Measurements from ENCODE around the gene AP1G1.
"Not testable (repeated sequence)": the region's sequence is repeated elsewhere in the genome, so short reads cannot be mapped to it uniquely, and the experiment has no call there.

The AP1G1 gene

DNA sequence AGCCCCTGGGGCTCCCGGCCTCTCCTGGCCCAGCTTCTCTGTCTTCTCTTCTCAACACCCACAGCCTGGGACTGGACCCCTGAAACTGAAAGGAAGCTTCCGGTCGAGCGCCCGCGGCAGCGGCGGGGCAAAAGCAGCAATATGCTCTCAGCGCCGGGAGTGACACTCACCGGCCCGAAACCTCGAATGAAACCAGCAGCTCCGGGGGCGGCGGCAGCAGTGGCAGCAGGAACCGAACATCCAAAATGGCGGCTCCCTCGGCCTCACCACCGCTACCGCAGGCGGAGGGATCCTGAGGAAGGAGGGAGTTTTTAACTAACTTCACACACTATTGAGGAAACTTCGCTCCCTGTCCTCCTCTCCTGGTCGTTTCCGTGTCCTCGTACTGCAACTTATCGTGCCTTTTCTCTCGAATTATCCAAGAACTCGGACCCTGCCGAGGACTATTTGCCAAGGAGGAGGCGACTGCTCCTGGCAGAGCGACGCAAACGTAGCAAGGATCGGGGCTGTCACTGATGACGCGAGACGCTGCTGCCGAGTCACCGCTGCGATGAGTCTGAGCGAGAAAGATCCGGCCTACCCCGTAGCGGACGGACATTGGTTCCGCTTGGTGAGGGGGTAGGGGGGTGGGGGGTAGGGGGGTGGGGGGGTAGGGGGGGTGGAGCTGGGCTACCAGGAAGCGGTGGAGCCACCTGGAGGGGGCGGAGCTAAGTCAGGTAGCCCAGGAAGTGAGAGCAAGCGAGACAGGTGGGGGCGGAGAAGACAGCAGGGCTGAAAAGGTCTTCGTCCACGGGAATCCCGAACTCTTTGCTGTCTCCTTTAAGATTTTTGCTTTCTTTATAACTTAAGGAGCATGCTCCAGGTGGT, at the start of gene AP1G1:
Gene AP1G1 (minus strand): TSS at position 242 of the 867 bp plus-strand sequence. CDS start 19,355 bp downstream, outside the sequence.
- DNase-seq: peak; percentile 91 to 97

DNA sequence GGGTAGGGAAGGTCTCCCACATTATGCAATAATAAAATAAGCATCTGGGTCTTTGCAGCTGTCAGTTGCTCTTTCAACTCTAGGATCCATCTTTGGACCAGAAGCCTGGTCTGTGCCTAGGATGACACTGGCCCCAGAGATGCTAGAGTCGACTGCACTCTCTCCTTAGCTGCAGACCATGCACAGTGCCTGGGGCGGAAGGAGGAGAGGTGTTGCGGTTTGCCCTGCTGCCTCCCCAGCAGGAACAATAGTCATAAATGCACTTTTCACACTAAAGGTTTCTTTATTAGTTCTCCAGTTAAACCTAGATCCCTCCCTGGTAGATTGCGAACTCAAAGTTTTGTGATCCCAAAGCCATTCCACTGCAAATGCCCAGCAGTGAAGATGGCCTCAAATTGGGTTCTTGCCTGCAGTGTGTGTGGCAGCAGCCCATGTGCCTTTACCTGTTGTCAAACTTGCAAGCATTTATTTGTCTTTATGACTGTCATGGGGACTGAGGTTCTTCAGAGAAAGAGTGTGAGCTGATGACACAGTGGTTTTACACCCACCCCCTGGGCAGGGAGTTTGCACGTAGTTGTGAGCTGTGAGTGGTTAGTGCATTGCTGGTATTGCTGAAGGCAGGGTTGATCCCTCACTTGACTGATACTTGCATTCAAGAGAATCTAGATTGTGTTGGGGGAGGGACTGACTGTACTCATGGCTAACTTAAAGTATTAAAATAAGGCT, 47.5 kb upstream of the AP1G1 start:
- no peak for DNase-seq

DNA sequence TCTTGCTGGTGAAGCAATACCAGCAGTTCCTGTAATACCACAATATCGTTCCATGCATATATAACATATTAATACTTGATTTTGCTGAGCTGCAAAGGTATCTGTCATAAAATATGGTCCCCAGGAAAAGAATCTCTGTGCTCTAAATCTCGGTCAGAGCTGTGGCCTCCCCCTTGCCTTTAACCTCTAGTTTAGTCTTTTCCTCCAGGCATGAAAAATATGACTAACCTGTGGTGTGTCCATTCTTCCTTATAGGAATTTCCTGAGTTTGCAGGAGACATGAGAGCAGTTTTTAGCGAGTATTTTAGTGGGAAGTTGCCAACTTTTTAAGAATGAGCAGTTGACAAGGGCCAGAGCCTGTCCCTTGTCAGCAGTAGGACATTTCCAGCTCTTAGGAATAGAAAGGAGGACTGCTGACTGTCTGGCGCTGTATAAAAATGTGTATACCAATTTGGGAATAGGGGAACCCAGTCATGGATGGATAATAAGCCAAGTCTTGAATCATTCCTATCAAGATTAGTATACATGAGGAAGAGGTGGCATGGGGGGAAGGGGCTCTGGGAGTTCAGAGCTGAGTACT, 45.8 kb upstream of the AP1G1 start:
- DNase-seq: no peak

DNA sequence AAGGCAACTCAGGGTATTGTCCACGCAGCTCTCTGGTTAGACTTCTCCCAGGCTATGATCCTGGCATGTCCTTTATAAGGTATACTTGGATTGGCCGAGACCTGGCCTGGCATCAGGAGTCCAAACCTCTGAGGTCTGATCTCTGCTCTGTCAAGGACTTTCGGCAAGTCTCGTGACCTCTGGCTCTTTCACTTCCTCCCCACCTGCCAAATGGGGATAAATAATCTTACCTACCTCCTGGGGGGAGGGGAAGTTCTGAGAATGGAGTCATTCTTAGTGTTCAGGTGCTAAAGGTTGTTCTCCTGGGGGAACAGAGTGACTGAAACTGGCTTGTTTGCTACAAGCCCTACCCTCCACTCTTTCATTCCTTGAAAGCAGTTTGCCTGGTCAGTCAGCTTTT, 44.8 kb upstream of the AP1G1 start:
- DNase-seq: no peak

DNA sequence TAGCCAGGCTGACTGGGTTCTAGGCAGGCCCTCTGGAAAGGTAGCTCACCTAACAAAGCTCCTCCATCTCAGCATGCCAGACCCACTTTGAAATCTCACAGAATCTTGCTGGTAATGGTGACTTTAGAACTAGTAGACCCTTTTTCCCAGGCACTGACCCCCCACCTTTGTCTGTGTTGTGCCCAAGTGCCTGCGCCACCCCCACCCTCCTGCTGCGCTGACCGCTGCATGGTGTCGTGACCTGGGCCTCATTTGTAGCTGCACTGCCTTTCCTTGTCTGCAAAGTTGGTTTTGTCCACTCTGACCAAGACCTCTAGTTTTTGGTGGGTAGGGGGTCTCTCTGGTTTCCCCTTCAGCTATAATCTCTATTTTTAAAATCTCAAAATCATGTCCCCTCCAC, 43.9 kb upstream of the AP1G1 start:
- DNase-seq: no peak

DNA sequence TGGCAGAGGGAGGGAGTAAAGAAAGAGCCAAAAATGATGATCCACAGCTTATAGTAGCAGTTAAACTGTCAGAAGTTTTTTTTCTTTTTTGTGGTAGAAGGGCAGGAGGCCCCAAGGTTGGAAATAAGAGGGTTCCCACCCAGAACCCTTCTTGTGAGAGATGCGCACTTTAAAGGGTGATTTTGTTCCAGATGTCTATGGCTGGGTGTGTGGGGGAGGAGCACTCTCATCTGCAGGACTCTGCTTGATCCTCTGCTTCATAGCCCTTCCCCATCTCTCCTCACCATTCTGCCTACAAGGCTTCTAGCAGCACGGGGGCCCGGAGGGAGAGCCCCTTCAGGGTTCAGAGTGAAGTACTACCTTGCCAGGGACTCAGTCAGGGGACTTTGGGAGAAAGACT, 43.5 kb upstream of the AP1G1 start:
- no peak for DNase-seq

DNA sequence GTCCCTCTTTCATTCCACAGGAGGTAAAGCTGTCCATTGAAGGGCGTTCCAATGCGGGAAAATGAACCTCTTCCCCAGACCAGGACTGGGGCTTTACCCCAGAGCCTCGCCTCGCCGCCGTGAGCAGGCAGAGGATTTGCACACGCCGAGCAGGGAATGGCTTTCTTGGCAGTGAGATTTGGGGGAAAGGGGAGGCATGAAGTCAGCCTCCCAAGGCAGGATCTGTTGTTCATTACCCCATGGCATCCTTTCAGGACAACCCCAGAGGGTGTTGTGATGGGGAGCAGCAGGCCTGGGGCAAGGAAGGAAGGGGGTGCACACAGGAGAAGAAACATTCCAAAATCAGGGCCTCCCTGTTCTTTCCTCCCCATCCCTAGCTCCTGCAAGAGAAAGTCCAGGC, 43.1 kb upstream of the AP1G1 start:
- no peak for DNase-seq

DNA sequence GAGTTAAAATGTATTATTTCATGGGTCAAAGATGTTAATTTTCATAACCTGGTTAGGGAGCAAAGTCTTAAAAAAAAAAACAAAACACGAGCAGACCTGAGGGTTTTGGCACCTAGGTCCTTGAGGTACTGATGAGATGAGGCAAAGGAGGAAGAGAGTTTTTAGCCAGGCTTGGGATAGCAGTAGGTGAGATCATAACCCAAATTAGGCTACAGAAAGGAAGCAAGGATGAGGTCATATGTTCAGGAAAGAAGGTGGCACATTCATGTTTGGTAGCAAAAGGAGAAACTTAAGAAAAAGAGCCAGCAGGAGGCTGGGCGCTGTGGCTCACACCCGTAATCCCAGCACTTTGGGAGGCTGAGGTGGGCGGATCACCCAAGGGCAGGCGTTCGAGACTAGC, 40.0 kb upstream of the AP1G1 start:
- no peak for DNase-seq

DNA sequence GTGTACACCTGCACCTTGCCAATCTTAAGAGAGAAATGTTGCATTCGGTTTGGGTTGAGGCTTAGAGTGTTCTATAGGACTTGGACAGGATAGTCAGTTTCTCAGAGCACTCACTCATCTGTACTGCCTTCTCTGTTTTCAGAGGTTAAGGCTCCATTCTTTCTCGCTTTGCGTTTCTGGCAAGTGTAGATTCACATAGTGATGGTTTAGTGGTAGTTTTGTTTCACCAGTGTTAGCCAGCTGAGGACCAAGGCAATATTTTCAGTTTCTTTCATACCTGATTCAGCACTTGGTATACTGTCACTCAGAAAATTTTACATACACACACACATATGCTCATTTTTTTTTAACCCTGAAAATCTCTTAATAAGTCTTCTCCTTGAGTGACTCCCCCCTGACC, 38.5 kb upstream of the AP1G1 start:
- DNase-seq: no peak

DNA sequence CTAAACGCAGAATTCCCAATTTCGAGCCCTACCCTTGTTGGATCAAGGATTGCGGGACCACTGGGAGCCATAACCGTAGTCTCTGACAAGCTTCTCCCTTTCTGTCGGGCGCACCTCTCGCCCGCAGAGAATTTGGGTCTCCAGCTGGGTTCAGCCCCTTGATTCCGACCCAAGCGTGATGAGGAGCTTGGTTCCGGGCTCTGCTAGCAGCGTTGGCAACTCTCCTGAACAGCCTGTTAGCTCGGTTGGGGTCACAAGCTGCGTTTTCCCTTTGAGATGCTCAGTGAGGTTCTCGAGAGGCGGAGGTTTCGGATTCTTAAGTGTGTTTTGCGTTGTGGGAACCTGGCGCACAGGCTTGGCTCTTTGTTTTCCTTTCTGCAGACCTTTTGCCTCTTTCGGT, 37.8 kb upstream of the AP1G1 start:
- DNase-seq: no peak

DNA sequence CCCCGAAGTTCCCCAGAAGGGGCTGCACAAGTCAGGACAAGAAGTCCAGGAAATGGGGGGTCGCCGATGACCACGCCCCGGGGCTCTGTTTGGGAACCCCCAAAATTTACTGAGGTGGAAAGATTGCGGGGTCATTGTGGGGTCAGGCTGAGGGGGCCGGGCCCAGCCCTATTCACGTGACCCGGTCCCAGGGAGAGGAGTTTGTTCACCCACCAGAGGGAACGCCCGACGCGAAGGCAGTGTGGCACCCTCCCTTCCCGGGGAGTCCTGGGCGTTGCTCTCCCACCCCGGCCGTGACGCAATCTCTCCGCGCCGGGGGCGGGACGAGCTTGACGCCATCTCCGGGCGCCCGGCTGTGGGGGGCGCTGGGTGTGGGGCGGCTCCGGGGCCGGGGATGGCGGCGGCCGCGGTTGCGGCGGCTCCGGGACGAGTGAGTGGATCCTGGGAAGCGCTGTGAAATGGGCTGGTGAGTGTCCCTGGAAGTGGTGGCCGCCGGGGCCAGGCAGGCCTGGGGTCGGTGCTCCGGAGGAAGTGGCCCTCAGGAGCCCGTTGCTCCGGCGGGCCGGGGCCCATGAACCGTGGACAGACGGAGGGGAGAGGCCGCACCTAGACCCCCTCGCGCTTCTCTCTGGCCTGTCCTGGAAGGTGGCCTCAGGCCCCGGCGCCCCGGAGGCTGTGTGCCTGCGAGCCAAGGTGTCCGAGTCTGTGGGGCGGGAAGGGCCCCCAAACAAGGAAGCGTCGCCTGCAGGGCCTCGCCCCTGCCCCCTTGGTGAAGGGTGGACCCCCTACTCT, 37.2 kb upstream of the AP1G1 start, which contains the start of gene ATXN1L:
Gene ATXN1L (plus strand): TSS at position 338 of the 792 bp plus-strand sequence. CDS start 3,765 bp downstream, outside the sequence.
- DNase-seq: peak; percentile 86 to 87

DNA sequence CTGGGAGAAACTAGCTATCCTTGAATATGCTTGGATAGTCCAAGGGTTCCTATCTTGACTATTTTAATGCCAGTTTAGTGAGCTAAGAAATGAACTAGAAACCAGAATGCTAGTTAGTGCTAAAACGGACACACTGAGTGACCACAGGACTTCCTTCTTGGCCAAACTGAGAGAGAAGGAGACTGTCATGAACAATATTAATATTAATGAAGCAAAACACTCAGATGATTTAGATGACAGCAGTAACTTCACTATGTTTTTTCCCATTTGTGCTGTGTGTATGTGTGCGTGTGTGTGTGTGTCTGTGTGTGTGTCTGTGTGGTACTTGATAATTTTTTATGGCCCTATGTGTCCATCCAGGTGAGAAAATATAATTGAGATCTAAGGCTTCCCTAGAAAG, 34.9 kb upstream of the AP1G1 start:
- no peak for DNase-seq

DNA sequence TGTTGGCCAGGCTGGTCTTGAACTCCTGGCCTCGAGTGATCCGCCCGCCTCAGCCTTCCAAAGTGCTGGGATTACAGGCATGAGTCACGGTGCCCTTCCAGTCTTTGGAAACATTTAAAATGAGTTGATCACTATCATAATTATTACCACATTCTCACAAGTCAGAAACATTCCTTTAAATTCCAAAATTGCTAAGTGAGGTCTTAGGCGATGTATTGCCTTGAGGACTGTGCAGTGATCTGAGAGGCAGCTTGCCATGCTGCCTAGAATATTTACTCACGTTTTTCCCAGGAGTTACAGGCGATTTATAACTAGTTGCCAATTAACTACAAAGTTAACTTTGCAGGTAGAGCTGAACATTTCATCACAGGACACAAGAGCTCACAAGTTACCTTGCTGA, 31.4 kb upstream of the AP1G1 start:
- DNase-seq: no peak

DNA sequence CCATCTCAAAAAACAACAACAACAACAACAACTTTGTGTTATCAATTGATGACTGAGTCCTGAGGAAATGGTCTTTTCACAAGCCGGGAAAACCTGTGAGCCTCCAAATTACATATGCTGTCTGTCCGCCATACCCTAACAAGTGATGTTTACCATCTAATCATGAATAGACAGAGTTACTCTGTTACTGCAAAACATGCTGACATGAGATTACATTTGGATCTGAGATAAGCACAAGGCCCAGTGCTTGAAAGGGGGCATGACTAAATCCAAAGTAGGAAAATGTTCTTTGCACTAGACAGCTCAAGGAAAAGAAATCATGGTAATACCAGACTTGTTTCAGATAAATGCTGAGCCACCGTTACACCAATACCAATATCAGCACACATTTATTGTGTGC, 28.5 kb upstream of the AP1G1 start:
- no peak for DNase-seq

DNA sequence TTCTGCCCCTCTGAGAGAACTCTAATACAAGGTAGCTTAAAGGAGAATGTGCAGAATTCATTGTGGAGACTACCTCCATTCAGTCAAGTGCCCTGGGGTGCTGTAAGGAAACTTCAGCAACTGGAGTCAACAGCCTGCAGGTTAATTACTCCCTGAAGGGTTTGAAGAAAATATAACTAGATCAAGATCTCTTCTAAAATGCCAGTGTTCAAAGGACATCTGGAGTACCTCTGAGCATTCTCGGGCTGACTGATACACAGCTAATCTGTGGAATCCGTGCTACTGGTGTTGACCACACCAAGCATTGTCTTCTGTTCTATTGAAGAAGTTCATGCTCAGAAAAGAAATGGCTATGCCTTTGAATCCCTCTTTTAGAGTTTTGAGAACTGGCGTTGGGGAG, 25.7 kb upstream of the AP1G1 start:
- DNase-seq: no peak

DNA sequence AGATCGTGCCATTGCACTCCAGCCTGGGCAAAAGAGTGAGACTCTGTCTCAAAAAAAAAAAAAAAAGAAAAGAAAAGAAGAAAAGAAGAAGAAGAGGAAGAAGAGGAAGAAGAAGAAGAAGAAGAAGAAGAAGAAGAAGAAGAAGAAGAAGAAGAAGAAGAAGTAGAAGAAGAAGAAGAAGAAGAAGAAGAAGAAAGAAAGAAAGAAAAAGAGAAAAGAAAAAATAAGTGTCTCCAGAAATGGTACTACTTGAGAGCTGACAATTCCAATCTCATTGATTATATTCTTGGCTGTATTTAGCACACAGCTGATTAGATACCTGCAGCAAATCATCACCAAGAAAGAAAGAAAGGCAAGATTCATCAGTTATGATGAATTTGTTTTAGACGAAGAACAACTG, 23.5 kb upstream of the AP1G1 start:
- DNase-seq: not testable (repeated sequence)

DNA sequence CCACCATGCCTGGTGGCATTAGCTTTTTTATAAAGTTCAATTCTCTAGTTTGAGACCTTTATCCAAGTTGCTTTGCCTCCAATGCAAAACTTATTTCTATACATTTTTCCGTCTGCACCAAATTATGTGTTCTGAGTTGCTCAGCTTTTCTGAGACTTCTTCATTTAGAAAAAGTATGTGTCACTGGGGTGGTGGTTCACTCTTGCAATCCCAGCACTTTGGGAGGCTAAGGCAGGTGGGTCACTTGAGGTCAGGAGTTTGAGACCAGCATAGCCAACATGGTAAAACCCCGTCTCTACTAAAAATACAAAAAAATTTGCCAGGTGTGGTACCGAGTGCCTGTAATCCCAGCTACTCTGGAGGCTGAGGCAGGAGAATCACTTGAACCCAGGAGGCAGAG, 23.1 kb upstream of the AP1G1 start:
- DNase-seq: not testable (repeated sequence)

DNA sequence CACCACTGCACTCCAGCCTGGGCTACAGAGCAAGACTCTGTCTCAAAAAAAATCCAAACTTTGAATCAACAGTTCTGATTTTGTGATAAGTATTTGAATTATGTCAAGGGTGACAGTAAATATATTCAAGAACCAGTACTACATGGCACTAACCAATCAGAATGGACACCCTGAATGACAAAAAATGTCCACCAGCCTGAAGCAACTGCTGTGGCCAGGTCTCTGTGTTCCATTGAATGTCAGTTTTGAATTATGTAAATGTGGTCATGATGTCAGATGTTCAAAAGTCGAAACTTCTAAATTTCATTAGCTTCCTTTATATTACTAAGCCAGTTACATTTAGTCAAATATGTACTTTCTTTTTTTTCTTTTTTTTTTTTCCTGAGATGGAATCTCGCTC, 21.7 kb upstream of the AP1G1 start:
- DNase-seq: no peak

DNA sequence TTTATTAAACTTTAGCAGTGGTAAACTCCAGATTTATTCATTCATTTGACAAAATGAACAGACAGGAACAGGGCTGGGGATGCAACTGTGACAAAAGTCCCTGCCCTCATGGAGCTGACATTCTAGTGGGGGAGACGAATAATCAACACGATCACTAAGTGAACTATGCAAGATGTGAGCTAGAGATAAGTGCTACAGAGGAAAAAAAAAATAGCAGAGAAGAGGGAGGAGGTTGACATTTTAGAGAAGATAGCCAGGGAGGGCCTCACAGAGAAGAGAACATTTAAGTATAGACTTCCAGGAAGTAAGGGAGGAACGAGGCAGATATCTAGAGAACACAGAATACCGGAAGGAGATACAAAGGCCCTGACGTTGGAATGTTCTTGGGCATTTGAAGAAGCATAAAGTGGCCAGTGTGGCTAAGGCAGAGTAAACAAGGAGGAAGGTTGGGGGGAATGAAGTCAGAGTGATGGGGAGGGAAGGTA, 17.9 kb upstream of the AP1G1 start:
- no peak for DNase-seq

DNA sequence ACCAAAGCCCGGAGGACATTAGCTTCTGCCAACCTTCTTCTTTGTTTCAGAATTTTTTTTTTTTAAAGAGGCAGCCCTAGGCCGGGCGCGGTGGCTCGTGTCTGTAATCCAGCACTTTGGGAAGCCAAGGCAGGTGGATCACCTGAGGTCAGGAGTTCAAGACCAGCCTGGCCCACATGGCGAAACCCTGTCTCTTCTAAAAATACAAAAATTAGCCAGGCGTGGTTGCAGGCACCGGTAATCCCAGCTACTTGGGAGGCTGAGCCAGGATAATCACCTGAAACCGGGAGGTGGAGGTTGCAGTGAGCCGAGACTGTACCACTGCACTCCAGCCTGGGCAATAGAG, 8.5 kb upstream of the AP1G1 start:
- not testable (repeated sequence) for DNase-seq

DNA sequence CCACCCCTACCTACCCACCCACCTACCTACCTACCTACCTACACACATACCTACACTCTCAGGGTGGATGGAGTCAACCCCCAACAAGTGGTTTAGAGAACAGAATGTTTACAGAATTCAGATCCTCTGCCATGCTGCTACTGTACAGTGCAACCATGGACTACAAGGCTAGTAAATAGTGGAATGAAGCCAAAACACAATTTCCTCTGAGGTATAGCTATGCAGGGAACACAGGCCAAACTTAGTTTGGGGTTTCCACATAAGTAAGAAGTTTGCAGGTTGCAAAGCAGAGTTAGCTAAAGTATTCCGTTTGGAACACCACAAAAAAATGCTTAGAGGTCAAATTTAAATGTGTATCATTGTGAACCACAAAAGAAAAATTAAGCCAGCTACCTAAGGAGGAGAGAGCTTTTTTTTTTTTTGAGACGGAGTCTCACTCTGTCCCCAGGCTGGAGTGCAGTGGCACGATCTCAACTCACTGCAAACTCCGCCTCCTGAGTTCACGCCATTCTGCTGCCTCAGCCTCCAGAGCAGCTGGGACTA, 2.7 kb upstream of the AP1G1 start:
- no peak for DNase-seq

DNA sequence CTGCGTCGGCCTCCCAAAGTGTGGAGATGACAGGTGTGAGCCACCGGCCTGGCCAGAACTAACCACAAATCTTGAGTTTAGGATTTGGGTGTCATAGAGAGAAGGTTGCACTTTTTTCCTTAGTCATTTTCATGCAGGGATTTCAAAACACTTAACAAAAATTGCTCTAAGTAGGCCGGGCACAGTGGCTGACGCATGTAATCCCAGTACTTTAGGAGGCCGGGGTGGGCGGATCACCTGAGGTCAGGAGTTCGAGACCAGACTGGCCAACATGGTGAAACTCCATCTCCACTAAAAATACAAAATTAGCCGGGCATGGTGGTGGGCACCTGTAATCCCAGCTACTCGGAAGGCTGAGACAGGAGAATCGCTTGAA, 1.5 kb upstream of the AP1G1 start:
- not testable (repeated sequence) for DNase-seq

Measured in NCI-H2081 (cell line).